Hematopoietic multipotent progenitor cell treated with erythropoietin and hydrocortisone succinate and interleukin-3 and kit ligand, for 4 days (in vitro differentiated cells): ENCODE results near the gene PIK3C2A.
A peak's percentile ranks its signal among the peaks of the same experiment; 100 is the strongest.
"Not testable (repeated sequence)": the region's sequence is repeated elsewhere in the genome, so short reads cannot be mapped to it uniquely, and the experiment has no call there.

Experiments
- DNase-seq: peaks from one replicate; pipeline ENCODE4 v3.0.0-alpha.2; 2015

Gene PIK3C2A

GRCh38 chr11:17207317-17208256 is at the start of gene PIK3C2A:
TSS of gene PIK3C2A (minus strand) at chr11:17207986. CDS start at chr11:17169741, 38,245 bp downstream.
- peak; percentile 98 for DNase-seq

- peak; percentile 38 for DNase-seq
Observed at GRCh38 chr11:17257196-17257595, 49.4 kb upstream of the PIK3C2A start.

GRCh38 chr11:17256512-17256911 is 48.7 kb upstream of the PIK3C2A start:
- DNase-seq, result no peak

GRCh38 chr11:17252704-17253103 is 44.9 kb upstream of the PIK3C2A start:
- no peak for DNase-seq

GRCh38 chr11:17250561-17251350 is 43.0 kb upstream of the PIK3C2A start:
- DNase-seq, result no peak

- DNase-seq, result peak; percentile 21
Observed at GRCh38 chr11:17244046-17244445, 36.3 kb upstream of the PIK3C2A start.

- DNase-seq, result not testable (repeated sequence)
Observed at GRCh38 chr11:17242954-17243353, 35.2 kb upstream of the PIK3C2A start.

- DNase-seq, result no peak
Observed at GRCh38 chr11:17240780-17241179, 33.0 kb upstream of the PIK3C2A start.

GRCh38 chr11:17239927-17240326 is 32.1 kb upstream of the PIK3C2A start:
- DNase-seq, result not testable (repeated sequence)

GRCh38 chr11:17238377-17238776 is 30.6 kb upstream of the PIK3C2A start:
- no peak for DNase-seq

- no peak for DNase-seq
Observed at GRCh38 chr11:17233101-17233500, 25.3 kb upstream of the PIK3C2A start.

GRCh38 chr11:17230867-17231851 is 23.4 kb upstream of the PIK3C2A start:
- peak; percentile 31 for DNase-seq

GRCh38 chr11:17229481-17230152 is 21.8 kb upstream of the PIK3C2A start:
- no peak for DNase-seq

- not testable (repeated sequence) for DNase-seq
Observed at GRCh38 chr11:17228186-17228925, 20.6 kb upstream of the PIK3C2A start.

- DNase-seq, result no peak
Observed at GRCh38 chr11:17224727-17225126, 16.9 kb upstream of the PIK3C2A start.

GRCh38 chr11:17221968-17222367 is 14.2 kb upstream of the PIK3C2A start:
- peak; percentile 51 for DNase-seq

GRCh38 chr11:17219016-17219415 is 11.2 kb upstream of the PIK3C2A start:
- no peak for DNase-seq

GRCh38 chr11:17218403-17218802 is 10.6 kb upstream of the PIK3C2A start:
- DNase-seq, result no peak

GRCh38 chr11:17217401-17217800 is 9.6 kb upstream of the PIK3C2A start:
- no peak for DNase-seq

GRCh38 chr11:17214338-17214737 is 6.6 kb upstream of the PIK3C2A start:
- no peak for DNase-seq

- DNase-seq, result peak; percentile 15
Observed at GRCh38 chr11:17211286-17211685, 3.5 kb upstream of the PIK3C2A start.
